HPDE6-E6E7 (cell line): ENCODE results near the gene FBP1.
"Not testable (repeated sequence)": the region's sequence is repeated elsewhere in the genome, so short reads cannot be mapped to it uniquely, and the experiment has no call there.

Experiments
- DNase-seq: peaks from one replicate; pipeline ENCODE4 v3.0.0; 2011; ENCODE audit warnings: missing footprints; ENCODE audit errors: extremely low spot score

FBP1 gene

DNA sequence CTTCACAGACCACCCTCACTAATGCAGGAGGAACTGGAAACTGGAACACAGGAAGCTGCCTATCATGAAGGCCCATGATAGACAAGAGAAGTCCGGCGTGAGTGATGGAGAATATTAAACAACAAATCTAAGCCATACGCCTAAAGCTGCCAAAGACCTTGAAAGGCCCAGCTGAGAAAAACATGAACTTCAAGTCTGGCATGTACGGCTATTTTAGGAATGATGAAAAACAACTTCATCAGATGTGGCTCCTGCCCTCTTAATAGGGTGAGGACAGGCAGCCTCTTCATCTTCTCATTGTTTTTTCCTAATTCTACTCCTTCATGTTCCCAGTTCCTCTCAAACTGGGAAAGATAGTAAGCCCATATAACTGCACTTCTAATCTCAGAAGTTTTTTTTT lies 20.3 kb downstream of the FBP1 start:
- no peak for DNase-seq

DNA sequence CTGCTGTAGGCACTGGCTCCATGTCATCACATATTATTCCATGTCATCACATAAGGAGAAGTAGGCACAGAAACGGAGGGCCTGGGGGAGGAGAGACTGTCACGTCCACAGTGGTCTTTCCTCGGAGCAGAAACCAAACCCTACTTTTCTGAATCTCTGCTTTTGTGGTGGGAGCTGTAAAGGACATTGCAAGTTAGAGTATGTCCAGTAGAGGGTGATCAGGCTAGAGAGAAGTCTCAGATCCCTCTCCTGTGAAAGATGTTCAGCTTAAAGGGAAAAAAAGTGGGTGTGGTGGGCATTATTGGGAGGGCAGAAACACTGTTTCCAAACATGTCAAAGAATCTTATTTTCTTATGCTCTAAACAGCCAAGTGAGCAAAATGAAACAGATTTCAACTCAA lies 26.3 kb downstream of the FBP1 start:
- no peak for DNase-seq

DNA sequence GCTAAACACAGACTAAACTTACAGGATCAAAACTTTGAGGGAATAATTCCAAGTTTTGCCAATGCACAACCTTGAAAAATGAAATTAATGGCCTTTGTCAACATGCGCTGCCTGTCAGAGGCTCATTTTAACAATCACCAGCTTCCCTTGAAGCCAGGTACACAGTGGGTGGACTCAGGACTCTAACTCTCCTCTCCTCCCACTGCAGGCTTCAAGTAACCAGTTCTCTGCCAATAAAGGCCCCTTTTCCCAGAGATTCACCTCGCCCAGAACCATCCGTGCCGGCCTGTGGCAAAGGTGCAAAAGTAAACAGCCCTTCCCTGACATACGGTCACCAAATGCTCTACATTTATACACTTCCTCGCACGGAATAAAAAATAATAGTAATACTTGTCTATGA lies 27.2 kb downstream of the FBP1 start:
- no peak for DNase-seq

DNA sequence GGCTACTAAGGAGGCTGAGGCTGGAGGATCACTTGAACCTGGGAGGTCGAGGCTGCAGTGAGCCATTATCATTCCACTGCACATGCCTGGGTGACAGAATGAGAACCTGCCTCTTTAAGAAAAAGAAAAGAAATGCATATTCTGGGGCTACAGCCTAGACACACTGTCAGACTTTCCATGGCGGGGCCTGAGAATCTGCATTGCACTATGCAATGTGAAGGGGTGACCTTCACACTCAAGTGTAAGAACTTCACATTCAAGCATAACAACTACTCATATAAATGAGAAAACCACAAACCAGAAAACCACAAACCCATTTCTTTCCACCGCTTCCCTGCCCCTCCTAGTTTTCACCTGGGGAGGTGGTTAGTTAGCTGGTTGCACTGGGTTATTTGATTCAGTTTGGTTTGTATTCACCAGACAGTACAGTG lies 27.7 kb downstream of the FBP1 start:
- DNase-seq = no peak

- no peak for DNase-seq
Observed at GRCh38 chr9:94610181-94610606, 29.1 kb downstream of the FBP1 start.

DNA sequence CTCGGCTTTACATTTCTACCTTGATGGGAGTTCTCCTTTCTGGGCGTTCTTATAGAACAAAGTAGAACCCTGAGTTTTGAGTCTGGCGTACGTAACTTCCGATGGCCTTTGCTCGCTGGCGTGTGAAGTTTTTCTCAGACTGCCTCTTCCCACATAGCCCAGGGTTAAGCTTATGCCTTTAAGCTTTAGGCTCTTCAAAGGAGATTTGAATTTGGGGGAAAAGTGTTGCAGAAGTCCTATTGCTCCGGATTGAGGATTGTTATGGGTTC lies 32.0 kb downstream of the FBP1 start:
- DNase-seq = no peak

GRCh38 chr9:94606646-94607422 lies 32.5 kb downstream of the FBP1 start:
- no peak for DNase-seq

DNA sequence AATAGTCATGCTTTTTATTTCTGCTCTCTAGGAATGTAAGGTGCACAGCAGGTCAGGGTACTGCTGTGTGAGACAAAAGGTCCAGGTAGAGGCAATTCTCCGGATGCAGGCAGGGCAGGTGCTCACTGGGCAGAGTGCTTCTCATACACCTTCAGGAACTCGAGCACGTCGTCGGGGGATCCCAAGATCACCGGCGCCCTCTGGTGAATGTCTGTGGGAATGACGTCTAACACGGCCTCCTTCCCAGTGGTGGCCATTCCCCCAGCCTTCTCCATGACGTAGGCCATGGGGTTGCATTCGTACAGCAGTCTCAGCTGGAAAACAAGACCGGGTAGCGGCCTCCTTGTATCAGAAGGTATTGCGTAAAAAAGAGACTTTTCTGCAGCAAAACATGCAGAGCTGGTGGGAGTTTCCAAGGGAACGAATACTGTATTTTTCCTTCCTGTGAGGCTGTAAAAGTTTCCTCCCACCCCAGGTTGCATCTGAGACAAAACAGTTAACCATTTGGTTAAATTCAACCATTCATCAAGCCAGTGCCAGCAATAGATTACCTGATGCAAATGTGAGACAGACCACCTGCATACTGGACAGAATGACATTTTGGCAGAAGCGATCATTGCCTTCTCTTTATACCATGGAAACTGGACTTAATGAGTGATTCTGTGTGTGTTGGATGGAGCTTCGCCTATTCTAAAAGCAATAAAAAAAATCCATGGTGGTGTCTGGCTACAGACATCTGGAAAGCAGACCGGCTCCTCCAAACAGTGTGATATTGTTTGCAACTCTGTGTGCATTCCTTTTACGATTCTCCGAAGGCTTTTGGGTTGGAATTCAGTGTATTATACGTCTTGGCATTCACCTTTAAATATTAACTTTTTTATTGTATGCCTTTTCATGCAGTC lies 35.8 kb downstream of the FBP1 start:
- DNase-seq = peak; percentile 81

DNA sequence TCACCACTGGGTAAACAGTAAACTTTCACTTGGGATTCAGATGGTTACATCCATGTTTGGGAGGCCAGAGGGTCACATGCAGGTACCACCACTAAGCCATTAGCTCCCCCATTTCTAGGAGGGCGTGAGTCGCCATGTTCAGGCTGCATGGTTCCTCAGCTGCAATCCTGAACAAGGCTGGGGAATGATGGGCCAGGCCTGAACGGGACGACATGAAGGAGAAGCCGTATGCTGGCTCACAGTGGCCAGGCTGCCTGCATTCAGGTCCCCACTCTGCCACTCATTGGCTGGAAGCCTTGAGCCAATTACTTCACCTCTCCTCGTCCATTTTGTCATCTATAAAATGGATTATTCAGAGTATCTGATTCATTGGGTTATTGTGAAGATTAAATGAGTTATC lies 36.7 kb downstream of the FBP1 start:
- DNase-seq = no peak

GRCh38 chr9:94600715-94601114 lies 38.6 kb downstream of the FBP1 start:
- DNase-seq = no peak

DNA sequence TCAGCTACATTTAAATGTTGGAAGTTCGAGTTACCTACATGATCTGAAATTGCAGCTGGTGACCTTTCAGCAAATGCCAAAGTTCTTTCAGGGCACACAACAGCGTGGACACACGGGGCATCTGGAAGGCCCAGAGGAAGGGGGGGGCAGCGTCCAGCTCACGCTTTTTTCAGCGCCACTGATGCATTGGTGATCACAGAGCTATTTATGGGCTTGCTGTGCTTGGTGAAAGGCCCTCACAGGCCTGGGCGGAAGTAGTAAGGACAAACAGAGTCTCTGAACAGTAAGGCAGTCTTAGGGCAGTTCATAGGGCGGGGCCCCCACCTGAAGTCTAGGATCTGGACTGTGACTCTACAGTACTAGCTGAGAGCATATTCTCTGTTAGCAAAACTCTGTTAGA lies 39.1 kb downstream of the FBP1 start:
- no peak for DNase-seq

DNA sequence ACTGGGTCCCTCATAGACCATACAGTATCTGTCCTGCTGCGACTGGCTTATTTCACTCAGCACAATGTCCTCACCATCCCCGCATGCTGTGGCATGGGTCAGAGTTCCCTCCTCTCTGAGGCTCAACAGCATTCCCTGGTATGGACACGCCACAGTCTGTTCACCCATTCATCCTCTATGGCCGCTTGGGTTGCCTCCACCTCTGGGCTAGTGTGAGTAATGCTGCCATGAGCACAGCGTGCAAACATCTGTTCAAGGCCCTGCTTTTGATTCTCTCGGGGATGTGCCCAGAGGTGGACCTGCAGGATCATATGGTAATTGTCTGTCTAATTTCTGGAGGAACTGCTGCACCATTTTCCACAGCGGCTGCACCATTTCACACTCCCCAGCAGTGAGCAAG lies 40.2 kb downstream of the FBP1 start:
- no peak for DNase-seq

DNA sequence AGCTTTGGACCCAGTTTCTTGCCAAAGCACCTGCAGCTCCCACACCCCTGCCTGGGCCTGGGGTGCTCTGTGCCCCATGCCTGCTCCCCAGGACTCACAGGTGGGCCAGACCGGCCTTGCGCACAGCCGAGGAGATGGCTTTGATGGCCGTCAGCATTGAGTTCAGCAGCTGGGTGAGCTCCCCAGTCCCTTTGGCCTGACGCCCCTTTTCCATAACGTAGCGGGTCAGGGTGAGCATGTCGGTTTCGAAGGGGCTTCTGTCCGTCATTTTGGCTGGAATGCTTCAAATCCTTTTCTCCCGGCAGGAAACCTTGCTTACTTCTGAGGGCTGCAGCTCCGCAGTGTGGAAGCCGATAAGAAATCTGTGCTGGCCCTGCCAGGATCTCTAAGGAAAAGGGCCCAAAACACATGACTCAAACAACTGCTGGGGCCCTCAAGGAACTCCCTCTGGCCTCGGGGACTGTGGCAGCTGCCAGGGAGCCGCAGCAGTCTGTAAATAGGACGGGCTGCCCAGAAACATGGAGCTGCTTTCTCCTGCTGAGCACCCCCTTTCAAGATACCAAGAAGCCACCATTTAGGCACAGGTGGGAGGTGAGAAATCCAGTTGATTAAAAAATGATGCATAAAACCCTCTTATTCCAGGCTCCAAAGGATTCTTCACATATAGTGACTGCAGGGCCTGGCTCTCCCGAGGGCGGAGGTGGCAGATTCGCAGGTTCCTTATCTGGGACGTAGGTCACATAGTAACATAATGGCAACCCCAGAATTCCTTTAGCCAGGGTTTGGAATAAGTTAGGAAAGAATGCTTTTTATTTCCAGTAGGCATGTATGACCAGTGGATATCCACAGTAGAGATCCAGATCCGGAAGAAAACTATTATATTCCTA lies 45.6 kb downstream of the FBP1 start, which contains the start of gene FBP2:
Gene FBP2, minus strand, starts transcription at position 366 of the 887 bp plus-strand sequence. Its CDS starts 98 bp downstream, at position 268.
- no peak for DNase-seq

DNA sequence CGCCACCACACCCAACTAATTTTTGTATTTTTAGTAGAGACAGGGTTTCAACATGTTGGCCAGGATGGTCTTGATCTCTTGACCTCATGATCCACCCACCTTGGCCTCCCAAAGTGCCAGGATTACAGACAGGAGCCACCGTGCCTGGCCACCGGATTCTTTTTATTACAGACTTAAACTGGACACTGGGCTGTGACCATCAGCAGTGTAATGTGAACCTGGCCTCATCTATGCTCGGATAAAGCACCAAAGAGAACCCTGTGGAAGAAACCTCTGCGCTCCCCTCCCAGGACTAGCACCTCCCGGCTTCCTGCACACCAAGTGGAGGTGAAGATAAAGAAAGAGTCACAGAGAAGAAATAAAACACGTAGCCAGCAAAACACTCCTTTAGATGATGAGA lies 46.6 kb downstream of the FBP1 start:
- DNase-seq = not testable (repeated sequence)

DNA sequence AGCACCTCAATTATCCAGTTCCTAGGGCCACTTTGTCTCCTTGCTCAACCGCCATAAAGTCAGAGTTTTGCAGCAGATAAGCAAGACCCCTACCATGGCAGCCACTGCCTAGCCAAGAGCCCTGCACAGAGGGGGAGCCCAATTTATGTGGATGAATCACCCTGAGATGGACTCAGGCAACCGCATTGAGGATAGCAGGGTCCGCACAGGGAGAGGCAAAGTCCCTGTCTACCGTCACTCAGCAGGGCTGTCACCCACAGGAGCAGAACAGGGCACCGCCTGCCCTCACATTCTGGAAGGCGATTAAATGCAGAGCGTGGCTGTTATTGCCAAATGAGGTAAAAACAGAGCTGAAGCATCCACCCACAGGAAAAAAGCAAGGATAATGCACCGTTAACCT lies 47.4 kb downstream of the FBP1 start:
- no peak for DNase-seq

- DNase-seq = not testable (repeated sequence)
Observed at GRCh38 chr9:94591046-94591545, 48.2 kb downstream of the FBP1 start.

DNA sequence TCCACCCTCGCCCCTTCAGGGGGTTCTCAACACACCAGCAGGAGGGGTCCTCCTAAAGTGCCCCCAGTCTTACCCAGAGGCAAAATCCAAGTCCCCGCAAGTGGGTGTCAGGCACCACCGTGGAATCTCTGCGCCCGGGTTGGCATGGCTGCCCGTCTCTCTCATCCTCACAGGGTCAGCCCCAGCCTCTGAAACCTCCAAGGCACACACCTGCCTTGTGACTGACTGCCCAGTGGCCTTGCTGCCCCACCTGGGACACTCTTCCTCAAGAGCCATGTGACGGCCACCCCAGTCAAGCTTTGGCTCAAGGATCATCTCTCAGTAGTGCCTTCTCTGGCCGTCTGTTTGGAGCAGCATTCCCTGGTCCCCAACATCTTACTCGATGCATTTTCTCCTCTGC lies 50.6 kb downstream of the FBP1 start:
- DNase-seq = no peak

DNA sequence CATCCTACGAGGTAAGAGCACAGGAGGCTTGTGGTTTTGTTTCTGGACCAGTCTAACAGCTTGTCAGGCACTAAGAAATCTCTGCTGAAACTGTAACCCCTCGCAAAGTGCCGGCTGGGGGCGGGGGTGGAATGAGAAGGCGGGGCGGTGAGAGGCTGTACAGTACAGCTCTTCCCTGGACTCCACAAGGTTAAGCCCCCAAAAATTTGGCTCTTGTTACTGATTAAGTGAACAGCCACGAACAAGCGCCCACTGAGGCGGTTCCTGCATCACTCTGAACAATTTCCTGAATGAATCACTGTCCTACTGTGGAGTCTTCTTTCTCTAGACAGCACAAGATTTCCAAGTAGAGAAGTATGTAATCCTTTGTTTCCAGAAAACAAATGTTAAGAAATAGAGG lies 52.5 kb downstream of the FBP1 start:
- no peak for DNase-seq

DNA sequence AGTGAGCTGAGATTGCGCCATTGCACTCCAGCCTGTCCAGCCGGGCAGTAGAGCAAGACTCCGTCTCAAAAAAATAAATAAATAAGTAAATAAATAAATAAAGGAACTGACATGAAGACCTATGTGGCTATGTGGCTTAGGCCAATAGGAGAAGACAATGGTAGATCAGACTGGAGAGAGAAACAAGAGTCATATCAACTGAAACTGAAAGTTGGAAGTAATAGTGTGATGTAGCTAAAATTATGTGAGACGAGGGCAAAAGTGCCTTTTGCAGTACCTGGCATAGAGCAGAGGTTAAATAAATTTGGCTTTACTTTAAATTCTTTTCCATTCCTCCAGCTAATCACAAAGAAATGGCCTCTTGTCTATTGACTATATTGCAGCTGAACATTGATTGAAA lies 53.0 kb downstream of the FBP1 start:
- no peak for DNase-seq

GRCh38 chr9:94584555-94584954 lies 54.8 kb downstream of the FBP1 start:
- no peak for DNase-seq

- DNase-seq = no peak
Observed at GRCh38 chr9:94581728-94582127, 57.6 kb downstream of the FBP1 start.

DNA sequence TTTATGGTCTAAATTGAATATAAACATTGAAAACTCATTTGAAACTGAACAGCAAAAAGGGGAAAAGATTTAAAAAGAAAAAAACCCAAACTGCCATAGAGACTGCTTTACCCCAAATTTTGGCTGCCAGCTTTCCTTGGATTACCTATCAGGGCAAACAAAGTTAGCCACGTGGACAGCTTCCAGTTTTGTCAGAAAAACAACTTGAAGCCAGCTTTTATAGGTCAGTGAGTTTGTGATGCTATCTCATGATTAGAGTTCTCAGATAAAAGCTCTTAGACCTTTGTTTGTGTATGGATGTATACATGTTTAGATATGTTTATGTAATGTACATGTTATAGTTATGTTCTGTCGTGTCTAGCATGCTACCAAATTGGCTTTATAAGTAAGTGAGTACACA lies 61.7 kb downstream of the FBP1 start:
- DNase-seq = no peak
